Peyer's patch (tissue), 4 donors: ENCODE data around the gene MYO1D. TPM values are rescaled to one million over a fixed set of nuclear protein-coding genes. Genes with fewer than 3 reads are reported as not detected.
A peak's percentile ranks its signal among the peaks of the same experiment; 100 is the strongest.

ENCODE experiments used
- DNase-seq, 3 donors: peaks; one replicate each; pipeline ENCODE4 v3.0.0-alpha.2; 2017 to 2019
- H3K27ac ChIP-seq, 4 donors: fragments of 200-600 bp; sonication (generic); one replicate each; pipeline ENCODE4 v1.5.1; 2016 to 2019
- H3K27me3 ChIP-seq, 2 donors: fragments of 200-600 bp; sonication (generic); one replicate each; pipeline ENCODE4 v1.5.1; 2019
- H3K36me3 ChIP-seq, 3 donors: fragments of 200-600 bp; sonication (generic); one replicate each; pipeline ENCODE4 v1.5.1; 2016 to 2019
- H3K4me1 ChIP-seq, 4 donors: fragments of 200-600 bp; sonication (generic); one replicate each; pipeline ENCODE4 v1.5.1; 2016 to 2019
- H3K4me3 ChIP-seq, 4 donors: fragments of 200-600 bp; sonication (generic); 1 replicate in 3 of 4; 2 replicates in 1 of 4; pipeline ENCODE4 v1.5.1; 2016 to 2019; ENCODE audit warnings: mild to moderate bottlenecking in 1 of 4
- H3K9me3 ChIP-seq, 4 donors: fragments of 200-600 bp; sonication (generic); one replicate each; pipeline ENCODE4 v1.5.1; 2016 to 2019; ENCODE audit warnings: mild to moderate bottlenecking in 1 of 4
- POLR2A ChIP-seq, 2 donors: fragments of 450-650 bp; IDR thresholded peaks; one replicate each; pipeline ENCODE4 v1.5.1; 2017; ENCODE audit warnings: antibody characterized with exemption in 2 of 2, mild to moderate bottlenecking in 2 of 2, moderate library complexity in 2 of 2
- total RNA-seq, 4 donors: library from RNA; depleted of rRNA; stranded (reverse); fragments of >200 nt; gene quantifications; one replicate each; pipeline ENCODE4 v1.1.0, GENCODE V29; 2016
- TF ChIP-seq, protein P1 (sequence below), 6 experiments: fragments of 450-650 bp in 4 of 6; fragments of 200-600 bp in 2 of 6; sonication (generic) in 1 of 6; IDR thresholded peaks; one replicate each; pipeline ENCODE4 v1.5.1; 2017 to 2019; ENCODE audit warnings: antibody characterized with exemption in 6 of 6, mild to moderate bottlenecking in 3 of 6, moderate library complexity in 1 of 6

The MYO1D gene
- total RNA-seq, 4 donors from 2014 or later: 148 to 340 (median 328) TPM

- H3K4me3 ChIP-seq: no peak overlapping the region
- no peak overlapping the region for H3K27ac ChIP-seq
- H3K4me1 ChIP-seq: no peaks in the 10 kb centered on the region
- H3K9me3 ChIP-seq: no peaks in the 10 kb centered on the region
- no peaks in the 10 kb centered on the region for H3K27me3 ChIP-seq
- H3K36me3 ChIP-seq: no peaks in the 10 kb centered on the region
- TF ChIP-seq POLR2A (IDR thresholded peaks at IDR 0.05): no peak
- TF ChIP-seq, protein P1, sequence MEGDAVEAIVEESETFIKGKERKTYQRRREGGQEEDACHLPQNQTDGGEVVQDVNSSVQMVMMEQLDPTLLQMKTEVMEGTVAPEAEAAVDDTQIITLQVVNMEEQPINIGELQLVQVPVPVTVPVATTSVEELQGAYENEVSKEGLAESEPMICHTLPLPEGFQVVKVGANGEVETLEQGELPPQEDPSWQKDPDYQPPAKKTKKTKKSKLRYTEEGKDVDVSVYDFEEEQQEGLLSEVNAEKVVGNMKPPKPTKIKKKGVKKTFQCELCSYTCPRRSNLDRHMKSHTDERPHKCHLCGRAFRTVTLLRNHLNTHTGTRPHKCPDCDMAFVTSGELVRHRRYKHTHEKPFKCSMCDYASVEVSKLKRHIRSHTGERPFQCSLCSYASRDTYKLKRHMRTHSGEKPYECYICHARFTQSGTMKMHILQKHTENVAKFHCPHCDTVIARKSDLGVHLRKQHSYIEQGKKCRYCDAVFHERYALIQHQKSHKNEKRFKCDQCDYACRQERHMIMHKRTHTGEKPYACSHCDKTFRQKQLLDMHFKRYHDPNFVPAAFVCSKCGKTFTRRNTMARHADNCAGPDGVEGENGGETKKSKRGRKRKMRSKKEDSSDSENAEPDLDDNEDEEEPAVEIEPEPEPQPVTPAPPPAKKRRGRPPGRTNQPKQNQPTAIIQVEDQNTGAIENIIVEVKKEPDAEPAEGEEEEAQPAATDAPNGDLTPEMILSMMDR (IDR thresholded peaks at IDR 0.05): no peak
- no peak for DNase-seq
Measured at GRCh38 chr17:32621612-32622312, 255.2 kb downstream of the MYO1D start.

DNA sequence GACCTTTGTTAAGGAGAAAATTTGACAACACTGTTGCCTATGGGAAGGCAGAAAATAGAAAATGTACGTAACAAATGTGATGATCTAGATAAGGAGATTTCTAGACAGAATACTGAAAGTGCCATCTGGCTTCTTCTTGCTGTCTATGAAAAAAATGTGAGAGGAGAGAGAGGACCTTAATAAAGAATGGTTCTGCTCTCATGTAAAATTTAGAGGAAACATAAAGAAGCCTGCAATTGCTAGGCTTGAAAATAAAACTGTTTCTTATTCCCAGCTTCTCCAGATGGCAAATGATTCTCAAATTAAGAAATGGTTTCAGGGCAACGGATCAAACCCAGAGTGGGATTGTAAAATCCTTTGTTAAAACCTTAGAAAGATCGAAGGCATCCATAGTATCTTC, 261.6 kb downstream of the MYO1D start:
- Histone ChIP-seq H3K36me3 (no peaks in the 10 kb centered on the region), H3K27me3 (no peaks in the 10 kb centered on the region), H3K4me1 (no peaks in the 10 kb centered on the region), H3K4me3 (no peak overlapping the region), H3K27ac (no peak overlapping the region), H3K9me3 (no peaks in the 10 kb centered on the region)
- DNase-seq: no peak
- TF ChIP-seq POLR2A (IDR thresholded peaks at IDR 0.05): no peak
- TF ChIP-seq, protein P1 (IDR thresholded peaks at IDR 0.05): no peak

GRCh38 chr17:32610943-32611342, 266.0 kb downstream of the MYO1D start:
- Histone ChIP-seq H3K9me3 (no peaks in the 10 kb centered on the region), H3K4me1 (no peaks in the 10 kb centered on the region), H3K4me3 (no peak overlapping the region), H3K36me3 (no peaks in the 10 kb centered on the region), H3K27ac (no peak overlapping the region), H3K27me3 (no peaks in the 10 kb centered on the region)
- TF ChIP-seq, protein P1 (IDR thresholded peaks at IDR 0.05): no peak
- no peak for TF ChIP-seq POLR2A (IDR thresholded peaks at IDR 0.05)
- no peak for DNase-seq

DNA sequence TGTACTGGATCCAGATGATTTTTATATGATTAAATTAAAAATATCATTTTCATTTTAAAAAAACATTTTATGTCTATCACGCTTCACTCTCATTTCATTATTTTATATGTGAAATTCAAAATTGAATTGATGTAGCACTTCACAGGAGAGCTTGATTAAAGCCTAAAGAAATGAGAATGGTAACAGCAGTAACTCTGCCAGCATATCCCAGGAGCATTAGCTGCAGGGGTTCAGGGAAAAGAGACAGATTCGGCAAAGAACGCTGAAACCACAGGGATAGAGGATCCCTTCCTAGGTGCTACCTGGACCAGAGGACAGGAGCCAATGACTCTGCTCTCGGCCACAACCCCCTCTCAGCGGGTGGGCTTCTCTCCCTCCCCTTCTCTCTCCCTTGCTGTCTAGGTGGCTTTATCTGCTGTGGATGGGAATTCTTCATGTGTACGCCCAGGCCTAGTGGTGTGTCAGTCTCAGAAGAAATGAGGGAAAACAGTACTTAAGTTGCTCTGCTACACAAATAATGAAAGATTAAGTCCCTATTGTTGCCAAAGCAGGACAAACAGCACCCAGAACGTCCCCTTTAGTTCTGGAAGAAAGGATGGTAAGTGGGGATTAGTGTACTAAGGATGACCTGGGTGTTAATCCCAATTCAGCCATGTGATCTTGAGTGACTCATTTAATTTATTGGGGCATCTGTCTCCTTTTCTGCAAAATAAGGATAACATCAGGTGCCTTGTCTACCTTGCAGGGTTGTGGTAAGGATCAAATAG, 266.9 kb downstream of the MYO1D start:
- DNase-seq: no peak
- no peaks in the 10 kb centered on the region for H3K27me3 ChIP-seq
- TF ChIP-seq, protein P1 (IDR thresholded peaks at IDR 0.05): no peak
- no peak for TF ChIP-seq POLR2A (IDR thresholded peaks at IDR 0.05)
- no peak overlapping the region for H3K27ac ChIP-seq
- H3K9me3 ChIP-seq: no peaks in the 10 kb centered on the region
- no peak overlapping the region for H3K4me3 ChIP-seq
- H3K36me3 ChIP-seq: no peaks in the 10 kb centered on the region
- no peaks in the 10 kb centered on the region for H3K4me1 ChIP-seq

DNA sequence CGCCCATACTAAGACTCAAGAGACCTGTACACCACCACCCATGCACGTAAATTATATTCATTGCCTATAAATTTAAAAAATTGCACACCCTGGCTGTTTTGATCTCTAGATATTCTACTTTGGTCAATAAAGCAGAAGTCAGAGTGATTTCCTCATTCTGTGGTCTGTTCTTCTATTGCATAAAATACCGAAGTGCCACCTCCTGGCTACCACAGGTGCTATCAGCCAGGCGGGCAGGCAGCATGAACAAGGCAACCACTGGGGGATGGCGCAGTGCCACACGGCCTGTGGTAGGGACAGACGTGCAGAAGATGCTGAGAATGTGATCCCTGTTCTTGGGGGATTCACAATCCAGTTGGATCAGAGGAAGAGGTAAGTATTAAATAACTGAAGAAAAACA, 267.8 kb downstream of the MYO1D start:
- H3K4me3 ChIP-seq: no peak overlapping the region
- peak in 2 of 3 donors; percentile 80 to 88 for DNase-seq
- H3K27me3 ChIP-seq: no peaks in the 10 kb centered on the region
- no peak for TF ChIP-seq POLR2A (IDR thresholded peaks at IDR 0.05)
- TF ChIP-seq, protein P1 (IDR thresholded peaks at IDR 0.05): peak; percentile 43 to 59 (median 46)
- peaks cover 0 to 9% (median 0%) of the 10 kb centered on the region in 3 donors for H3K36me3 ChIP-seq
- no peaks in the 10 kb centered on the region for H3K9me3 ChIP-seq
- no peaks in the 10 kb centered on the region for H3K4me1 ChIP-seq
- no peak overlapping the region for H3K27ac ChIP-seq
